A673 (cell line): ENCODE results near the gene DNAJC13.

Experiments used
- EZH2 ChIP-seq: fragments of 200-600 bp; sonication (generic); IDR thresholded peaks from 2 replicates; pipeline ENCODE4 v1.6.1; 2017; ENCODE audit warnings: borderline replicate concordance, low read depth, mild to moderate bottlenecking, mixed read lengths, antibody characterized with exemption, low read length; ENCODE audit not compliant: poor library complexity, severe bottlenecking
- TF ChIP-seq, protein P1 (sequence below): fragments of 300-800, 200-600 bp; sonication (generic); conservative IDR thresholded peaks from 2 replicates; pipeline ENCODE4 v1.5.1; 2017; ENCODE audit warnings: low read depth, mild to moderate bottlenecking, antibody characterized with exemption, low read length, moderate library complexity, mixed read lengths

- TF ChIP-seq, protein P1, sequence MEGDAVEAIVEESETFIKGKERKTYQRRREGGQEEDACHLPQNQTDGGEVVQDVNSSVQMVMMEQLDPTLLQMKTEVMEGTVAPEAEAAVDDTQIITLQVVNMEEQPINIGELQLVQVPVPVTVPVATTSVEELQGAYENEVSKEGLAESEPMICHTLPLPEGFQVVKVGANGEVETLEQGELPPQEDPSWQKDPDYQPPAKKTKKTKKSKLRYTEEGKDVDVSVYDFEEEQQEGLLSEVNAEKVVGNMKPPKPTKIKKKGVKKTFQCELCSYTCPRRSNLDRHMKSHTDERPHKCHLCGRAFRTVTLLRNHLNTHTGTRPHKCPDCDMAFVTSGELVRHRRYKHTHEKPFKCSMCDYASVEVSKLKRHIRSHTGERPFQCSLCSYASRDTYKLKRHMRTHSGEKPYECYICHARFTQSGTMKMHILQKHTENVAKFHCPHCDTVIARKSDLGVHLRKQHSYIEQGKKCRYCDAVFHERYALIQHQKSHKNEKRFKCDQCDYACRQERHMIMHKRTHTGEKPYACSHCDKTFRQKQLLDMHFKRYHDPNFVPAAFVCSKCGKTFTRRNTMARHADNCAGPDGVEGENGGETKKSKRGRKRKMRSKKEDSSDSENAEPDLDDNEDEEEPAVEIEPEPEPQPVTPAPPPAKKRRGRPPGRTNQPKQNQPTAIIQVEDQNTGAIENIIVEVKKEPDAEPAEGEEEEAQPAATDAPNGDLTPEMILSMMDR: no peak
- no peak for TF ChIP-seq EZH2
Measured at GRCh38 chr3:132417695-132418411, 551 bp downstream of the DNAJC13 start.
